Gastrocnemius medialis (tissue), 4 donors: ENCODE data around the gene PLCH1.

Source experiments
- POLR2A ChIP-seq, 2 donors: fragments of 450-650 bp; IDR thresholded peaks; one replicate each; pipeline ENCODE4 v1.6.1; 2017; ENCODE audit warnings: antibody characterized with exemption in 2 of 2, mild to moderate bottlenecking in 2 of 2, moderate library complexity in 2 of 2
- TF ChIP-seq, protein P1 (sequence below), 5 experiments: fragments of 450-650 bp in 3 of 5; fragments of 200-600 bp in 2 of 5; sonication (generic) in 2 of 5; IDR thresholded peaks in 4 of 5; conservative IDR thresholded peaks in 1 of 5; 1 replicate in 4 of 5; 2 replicates in 1 of 5; pipeline ENCODE4 v1.5.1; 2016 to 2019; ENCODE audit warnings: antibody characterized with exemption in 5 of 5, mild to moderate bottlenecking in 3 of 5, moderate library complexity in 3 of 5

DNA sequence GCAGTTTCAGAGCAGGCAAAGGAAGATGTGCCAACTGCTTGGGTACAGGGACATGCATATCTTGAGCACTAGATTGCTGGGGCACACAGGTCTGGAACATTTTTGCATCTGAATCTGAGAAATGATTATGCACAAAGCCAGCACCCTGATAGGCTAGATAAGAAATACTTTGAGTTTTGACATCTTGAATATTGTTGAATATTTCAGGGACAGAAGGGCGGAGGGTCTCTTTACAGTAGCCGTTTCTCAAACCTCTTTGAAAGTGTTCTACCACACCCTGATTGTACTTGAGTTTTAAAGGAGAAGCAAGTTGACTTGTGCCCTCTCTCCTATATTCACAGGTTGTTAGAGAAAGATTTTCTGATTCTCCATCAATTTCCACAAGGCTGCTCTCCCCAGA is 263.3 kb downstream of the PLCH1 start:
- TF ChIP-seq, protein P1, sequence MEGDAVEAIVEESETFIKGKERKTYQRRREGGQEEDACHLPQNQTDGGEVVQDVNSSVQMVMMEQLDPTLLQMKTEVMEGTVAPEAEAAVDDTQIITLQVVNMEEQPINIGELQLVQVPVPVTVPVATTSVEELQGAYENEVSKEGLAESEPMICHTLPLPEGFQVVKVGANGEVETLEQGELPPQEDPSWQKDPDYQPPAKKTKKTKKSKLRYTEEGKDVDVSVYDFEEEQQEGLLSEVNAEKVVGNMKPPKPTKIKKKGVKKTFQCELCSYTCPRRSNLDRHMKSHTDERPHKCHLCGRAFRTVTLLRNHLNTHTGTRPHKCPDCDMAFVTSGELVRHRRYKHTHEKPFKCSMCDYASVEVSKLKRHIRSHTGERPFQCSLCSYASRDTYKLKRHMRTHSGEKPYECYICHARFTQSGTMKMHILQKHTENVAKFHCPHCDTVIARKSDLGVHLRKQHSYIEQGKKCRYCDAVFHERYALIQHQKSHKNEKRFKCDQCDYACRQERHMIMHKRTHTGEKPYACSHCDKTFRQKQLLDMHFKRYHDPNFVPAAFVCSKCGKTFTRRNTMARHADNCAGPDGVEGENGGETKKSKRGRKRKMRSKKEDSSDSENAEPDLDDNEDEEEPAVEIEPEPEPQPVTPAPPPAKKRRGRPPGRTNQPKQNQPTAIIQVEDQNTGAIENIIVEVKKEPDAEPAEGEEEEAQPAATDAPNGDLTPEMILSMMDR (IDR thresholded peaks at IDR 0.05 in 4 of 5, conservative IDR thresholded peaks at IDR 0.05 in 1 of 5) = no peak
- no peak for TF ChIP-seq POLR2A (IDR thresholded peaks at IDR 0.05)
